Astrocyte (in vitro differentiated cells and primary cell): Measurements from ENCODE around the gene IL17RD. TPM values are rescaled to one million over a fixed set of nuclear protein-coding genes. Genes with fewer than 3 reads are reported as not detected.

ENCODE experiments used
- DNase-seq: peaks from one replicate; pipeline ENCODE4 v3.0.0-alpha.2; 2010; ENCODE audit warnings: low read depth
- FAIRE-seq: peaks from 2 replicates; lab custom pipeline; 2011; peaks lifted over from hg19 to GRCh38; lab: Jason Lieb, UNC
- H2AFZ ChIP-seq: 2 replicates; pipeline ENCODE4 v1.6.0; 2012; ENCODE audit warnings: low read depth, low read length, inconsistent platforms
- H3K27ac ChIP-seq: 2 replicates; pipeline ENCODE4 v1.5.1; 2011; ENCODE audit warnings: low read depth, low read length, inconsistent platforms
- H3K27me3 ChIP-seq: 2 replicates; pipeline ENCODE4 v1.6.0; 2011; ENCODE audit warnings: low read length, inconsistent platforms; ENCODE audit not compliant: insufficient read depth
- H3K36me3 ChIP-seq: 2 replicates; pipeline ENCODE4 v1.5.1; 2011; ENCODE audit warnings: low read length, inconsistent platforms; ENCODE audit not compliant: insufficient read depth
- H3K4me1 ChIP-seq: 2 replicates; pipeline ENCODE4 v1.5.1; 2011; ENCODE audit warnings: low read length, inconsistent platforms; ENCODE audit not compliant: insufficient read depth
- H3K4me2 ChIP-seq: 2 replicates; pipeline ENCODE4 v1.6.0; 2012; ENCODE audit warnings: low read length, inconsistent platforms
- H3K4me3 ChIP-seq: 2 replicates; pipeline ENCODE4 v1.5.1; 2011; ENCODE audit warnings: low read depth, mild to moderate bottlenecking, low read length, inconsistent platforms; ENCODE audit not compliant: insufficient read depth
- H3K79me2 ChIP-seq: 2 replicates; pipeline ENCODE4 v1.6.0; 2012; ENCODE audit warnings: mild to moderate bottlenecking, low read length, inconsistent platforms; ENCODE audit not compliant: insufficient read depth
- H3K9ac ChIP-seq: 2 replicates; pipeline ENCODE4 v1.6.0; 2012; ENCODE audit warnings: mild to moderate bottlenecking, low read length, inconsistent platforms
- H3K9me3 ChIP-seq: 2 replicates; pipeline ENCODE4 v1.5.1; 2012; ENCODE audit warnings: low read depth, mild to moderate bottlenecking, low read length, inconsistent platforms; ENCODE audit not compliant: insufficient read depth
- H4K20me1 ChIP-seq: 2 replicates; pipeline ENCODE4 v1.6.0; 2012; ENCODE audit warnings: low read length, inconsistent platforms; ENCODE audit not compliant: insufficient read depth
- H3K27ac Mint-ChIP-seq: one replicate; pipeline ENCODE4 v1.8.0; 2021; ENCODE audit warnings: mild to moderate bottlenecking, mixed read lengths; ENCODE audit not compliant: unreplicated experiment
- H3K27me3 Mint-ChIP-seq: one replicate; pipeline ENCODE4 v1.8.0; 2021; ENCODE audit warnings: low read depth, mixed read lengths; ENCODE audit not compliant: unreplicated experiment
- H3K36me3 Mint-ChIP-seq: one replicate; pipeline ENCODE4 v1.8.0; 2021; ENCODE audit warnings: low read depth, mixed read lengths; ENCODE audit not compliant: unreplicated experiment
- H3K4me1 Mint-ChIP-seq: one replicate; pipeline ENCODE4 v1.8.0; 2021; ENCODE audit warnings: low read depth, mixed read lengths; ENCODE audit not compliant: unreplicated experiment
- H3K4me3 Mint-ChIP-seq: one replicate; pipeline ENCODE4 v1.8.0; 2021; ENCODE audit warnings: mild to moderate bottlenecking, moderate library complexity, mixed read lengths; ENCODE audit not compliant: unreplicated experiment
- H3K9me3 Mint-ChIP-seq: one replicate; pipeline ENCODE4 v1.8.0; 2021; ENCODE audit warnings: mild to moderate bottlenecking, mixed read lengths; ENCODE audit not compliant: unreplicated experiment
- EZH2 ChIP-seq: IDR thresholded peaks from 2 replicates; pipeline ENCODE4 v1.6.1; 2012; ENCODE audit warnings: mild to moderate bottlenecking, low read length, inconsistent platforms; ENCODE audit not compliant: insufficient read depth
- total RNA-seq: library from RNA; stranded (reverse); gene quantifications from 2 replicates; pipeline ENCODE4 v1.2.1, GENCODE V29; 2021
- TF ChIP-seq, protein P1 (sequence below): IDR thresholded peaks from 2 replicates; pipeline ENCODE4 v1.5.1; 2011; ENCODE audit warnings: low read depth, mild to moderate bottlenecking, inconsistent platforms, low read length, moderate library complexity; ENCODE audit not compliant: insufficient read depth

The IL17RD gene
- total RNA-seq, 1 donor from 2014 or later = 13.0 TPM

DNA sequence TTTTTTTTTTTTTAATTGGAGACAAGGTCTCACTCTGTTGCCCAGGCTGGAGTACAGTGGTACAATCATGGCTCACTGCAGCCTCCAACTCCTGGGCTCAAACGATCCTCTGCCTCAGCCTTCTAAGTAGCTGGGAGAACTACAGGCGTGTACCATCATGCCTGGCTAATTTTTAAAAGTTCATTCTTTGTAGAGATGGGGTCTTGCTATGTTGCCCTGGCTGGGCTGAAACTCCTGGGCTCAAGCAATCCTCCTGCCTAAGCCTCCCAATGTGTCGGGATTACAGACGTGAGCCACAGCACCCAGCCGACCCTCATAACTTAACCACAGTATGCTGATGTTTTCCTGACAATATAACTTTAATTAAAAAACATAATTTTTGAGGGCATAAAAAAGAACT lies 24.3 kb downstream of the IL17RD start:
- no peaks in the 10 kb centered on the region for H3K9me3 ChIP-seq
- H2AFZ ChIP-seq = no peak overlapping the region
- H3K4me3 ChIP-seq = no peak overlapping the region
- H4K20me1 ChIP-seq = peaks cover 18% of the 10 kb centered on the region
- no peaks in the 10 kb centered on the region for H3K9me3 Mint-ChIP-seq
- peaks cover 3% of the 10 kb centered on the region for H3K4me1 ChIP-seq
- no peak overlapping the region for H3K4me3 Mint-ChIP-seq
- DNase-seq = no peak
- H3K27me3 Mint-ChIP-seq = peaks cover 3% of the 10 kb centered on the region
- no peak for FAIRE-seq
- H3K79me2 ChIP-seq = peaks cover 6% of the 10 kb centered on the region
- no peak for TF ChIP-seq EZH2
- TF ChIP-seq, protein P1, sequence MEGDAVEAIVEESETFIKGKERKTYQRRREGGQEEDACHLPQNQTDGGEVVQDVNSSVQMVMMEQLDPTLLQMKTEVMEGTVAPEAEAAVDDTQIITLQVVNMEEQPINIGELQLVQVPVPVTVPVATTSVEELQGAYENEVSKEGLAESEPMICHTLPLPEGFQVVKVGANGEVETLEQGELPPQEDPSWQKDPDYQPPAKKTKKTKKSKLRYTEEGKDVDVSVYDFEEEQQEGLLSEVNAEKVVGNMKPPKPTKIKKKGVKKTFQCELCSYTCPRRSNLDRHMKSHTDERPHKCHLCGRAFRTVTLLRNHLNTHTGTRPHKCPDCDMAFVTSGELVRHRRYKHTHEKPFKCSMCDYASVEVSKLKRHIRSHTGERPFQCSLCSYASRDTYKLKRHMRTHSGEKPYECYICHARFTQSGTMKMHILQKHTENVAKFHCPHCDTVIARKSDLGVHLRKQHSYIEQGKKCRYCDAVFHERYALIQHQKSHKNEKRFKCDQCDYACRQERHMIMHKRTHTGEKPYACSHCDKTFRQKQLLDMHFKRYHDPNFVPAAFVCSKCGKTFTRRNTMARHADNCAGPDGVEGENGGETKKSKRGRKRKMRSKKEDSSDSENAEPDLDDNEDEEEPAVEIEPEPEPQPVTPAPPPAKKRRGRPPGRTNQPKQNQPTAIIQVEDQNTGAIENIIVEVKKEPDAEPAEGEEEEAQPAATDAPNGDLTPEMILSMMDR = no peak
- H3K9ac ChIP-seq = no peak overlapping the region
- H3K27ac Mint-ChIP-seq = no peak overlapping the region
- H3K36me3 ChIP-seq = no peaks in the 10 kb centered on the region
- no peaks in the 10 kb centered on the region for H3K36me3 Mint-ChIP-seq
- H3K27me3 ChIP-seq = no peaks in the 10 kb centered on the region
- peaks cover 2% of the 10 kb centered on the region for H3K4me1 Mint-ChIP-seq
- no peak overlapping the region for H3K4me2 ChIP-seq
- no peak overlapping the region for H3K27ac ChIP-seq

DNA sequence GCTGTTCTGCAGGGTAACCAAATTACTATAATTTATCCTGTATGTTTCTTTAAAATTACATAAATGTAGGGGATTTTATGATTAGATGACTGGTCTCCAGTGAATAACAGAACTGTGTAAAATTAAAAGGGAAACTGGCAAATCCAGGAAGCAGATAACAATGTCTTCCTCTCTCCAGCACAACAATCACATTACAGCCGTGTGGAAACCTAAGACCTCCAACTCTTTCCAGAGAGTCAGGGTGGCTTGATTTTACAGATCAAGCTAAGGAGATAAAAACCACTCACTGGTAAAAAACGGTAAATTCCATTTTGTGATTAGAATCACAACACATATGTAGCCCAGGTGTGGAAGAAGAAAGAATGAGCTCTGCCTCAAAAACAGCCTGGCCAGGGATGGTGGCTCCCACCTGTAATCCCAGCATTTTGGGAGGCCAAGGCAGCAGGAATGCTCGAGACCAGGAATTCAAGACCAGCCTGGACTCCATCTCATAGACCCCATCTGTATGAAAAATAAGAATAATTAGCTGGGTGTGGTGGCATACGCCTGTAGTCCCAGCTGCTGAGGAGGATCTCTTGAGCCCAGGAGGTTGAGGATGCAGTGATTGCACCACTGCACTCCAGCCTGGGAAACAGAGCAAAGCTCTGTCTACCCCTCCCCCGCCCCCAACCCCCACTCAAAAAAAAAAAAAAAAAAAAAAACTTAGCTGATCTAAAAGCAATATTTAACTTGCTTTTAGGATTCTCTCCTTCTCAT lies 29.0 kb downstream of the IL17RD start:
- DNase-seq (no peak), FAIRE-seq (no peak)
- Histone ChIP-seq H2AFZ (no peak overlapping the region), H3K4me1 (peaks cover 3% of the 10 kb centered on the region), H3K79me2 (peaks cover 21% of the 10 kb centered on the region), H3K27ac (no peak overlapping the region), H3K27me3 (no peaks in the 10 kb centered on the region), H3K4me3 (no peak overlapping the region), H4K20me1 (peaks cover 10% of the 10 kb centered on the region), H3K9me3 (no peaks in the 10 kb centered on the region), H3K4me2 (no peak overlapping the region), H3K36me3 (no peaks in the 10 kb centered on the region), H3K9ac (no peak overlapping the region)
- Mint-ChIP-seq H3K9me3 (no peaks in the 10 kb centered on the region), H3K27me3 (no peaks in the 10 kb centered on the region), H3K27ac (no peak overlapping the region), H3K4me1 (peaks cover 2% of the 10 kb centered on the region), H3K36me3 (no peaks in the 10 kb centered on the region), H3K4me3 (no peak overlapping the region)
- TF ChIP-seq EZH2 = no peak
- TF ChIP-seq, protein P1 = no peak

DNA sequence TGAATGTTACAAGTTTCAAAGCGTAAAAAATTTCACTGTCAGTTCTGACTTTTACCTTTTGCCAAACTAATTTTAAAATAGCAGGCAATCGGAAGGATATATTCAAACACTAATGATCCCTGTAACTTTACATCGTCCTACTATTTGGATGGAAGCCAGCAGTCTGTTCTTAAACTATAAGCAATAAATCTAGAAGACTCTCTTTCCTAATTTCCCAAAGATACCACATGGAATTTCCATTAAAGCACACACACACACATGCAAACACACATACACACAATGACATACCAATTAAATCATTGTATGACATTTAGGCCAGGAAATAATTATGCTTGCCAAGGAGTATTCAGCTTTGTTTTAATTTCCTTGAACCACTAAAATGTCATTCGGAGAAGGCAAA lies 32.0 kb downstream of the IL17RD start:
- no peak overlapping the region for H3K9ac ChIP-seq
- no peaks in the 10 kb centered on the region for H3K9me3 ChIP-seq
- H2AFZ ChIP-seq = no peak overlapping the region
- H3K4me1 ChIP-seq = peaks cover 28% of the 10 kb centered on the region
- H4K20me1 ChIP-seq = peaks cover 15% of the 10 kb centered on the region
- peaks cover 10% of the 10 kb centered on the region for H3K4me1 Mint-ChIP-seq
- TF ChIP-seq, protein P1 = no peak
- TF ChIP-seq EZH2 = no peak
- no peak overlapping the region for H3K27ac ChIP-seq
- H3K27ac Mint-ChIP-seq = no peak overlapping the region
- no peaks in the 10 kb centered on the region for H3K27me3 ChIP-seq
- FAIRE-seq (no peak), DNase-seq (no peak)
- no peak overlapping the region for H3K4me2 ChIP-seq
- H3K27me3 Mint-ChIP-seq = no peaks in the 10 kb centered on the region
- no peaks in the 10 kb centered on the region for H3K36me3 Mint-ChIP-seq
- no peak overlapping the region for H3K4me3 Mint-ChIP-seq
- no peaks in the 10 kb centered on the region for H3K9me3 Mint-ChIP-seq
- no peaks in the 10 kb centered on the region for H3K36me3 ChIP-seq
- H3K4me3 ChIP-seq = no peak overlapping the region
- peaks cover 25% of the 10 kb centered on the region for H3K79me2 ChIP-seq
